Prostate gland (tissue), 2 donors: ENCODE results near the gene CEACAM21. TPM values are rescaled to one million over a fixed set of nuclear protein-coding genes. Genes with fewer than 3 reads are reported as not detected.

ENCODE experiments used
- DNase-seq: peaks from one replicate; pipeline ENCODE4 v3.0.0-alpha.2; 2019; ENCODE audit warnings: low spot score
- H3K27ac ChIP-seq, 2 donors: fragments of 200-600 bp; sonication (generic); 2 replicates each; pipeline ENCODE4 v1.5.1; 2017 to 2019
- H3K27me3 ChIP-seq: fragments of 200-600 bp; sonication (generic); replicated peaks from 2 replicates; pipeline ENCODE4 v1.5.1; 2019; ENCODE audit not compliant: insufficient read depth
- H3K36me3 ChIP-seq, 2 donors: fragments of 200-600 bp; sonication (generic); 1 replicate in 1 of 2; 2 replicates in 1 of 2; pipeline versions ENCODE4 v1.5.1 to v1.8.1; 2017 to 2019
- H3K4me1 ChIP-seq: fragments of 200-600 bp; sonication (generic); replicated peaks from 2 replicates; pipeline ENCODE4 v1.5.1; 2019
- H3K4me3 ChIP-seq, 2 donors: fragments of 200-600 bp; sonication (generic); 2 replicates each; pipeline ENCODE4 v1.5.1; 2017 to 2019
- H3K9me3 ChIP-seq: fragments of 200-600 bp; sonication (generic); 2 replicates; pipeline ENCODE4 v1.5.1; 2017
- CTCF ChIP-seq, 4 experiments: fragments of 200-600 bp in 2 of 4; fragments of 450-650 bp in 2 of 4; sonication (generic) in 2 of 4; IDR thresholded peaks; 1 replicate in 3 of 4; 2 replicates in 1 of 4; pipeline ENCODE4 v1.5.1; 2016 to 2019; ENCODE audit warnings: antibody characterized with exemption in 4 of 4, mild to moderate bottlenecking in 2 of 4, moderate library complexity in 2 of 4
- POLR2A ChIP-seq: fragments of 450-650 bp; IDR thresholded peaks from one replicate; pipeline ENCODE4 v1.6.1; 2016; ENCODE audit warnings: antibody characterized with exemption, mild to moderate bottlenecking
- POLR2AphosphoS5 ChIP-seq: sonication (generic); formaldehyde crosslinking; IDR thresholded peaks from one replicate; pipeline ENCODE4 v1.6.1; 2017; ENCODE audit warnings: antibody characterized with exemption
- WGBS: methylation state at CpG from one replicate; pipeline ENCODE4 v1.1.5; 2018; 5-methylcytosine and 5-hydroxymethylcytosine counted together
- intact Hi-C: fragments of 100-400 bp; cut with DNase I; formaldehyde crosslinking; loops from one replicate; pipeline ENCODE4 v1.14.2; 2022
- total RNA-seq, 2 donors: library from RNA; depleted of rRNA; stranded (reverse); fragments of >200 nt; gene quantifications; one replicate each; pipeline ENCODE4 v1.1.0, GENCODE V29; 2016

Gene CEACAM21
- total RNA-seq, 2 donors from 2014 or later = 1.5 TPM; not detected in 1

DNA sequence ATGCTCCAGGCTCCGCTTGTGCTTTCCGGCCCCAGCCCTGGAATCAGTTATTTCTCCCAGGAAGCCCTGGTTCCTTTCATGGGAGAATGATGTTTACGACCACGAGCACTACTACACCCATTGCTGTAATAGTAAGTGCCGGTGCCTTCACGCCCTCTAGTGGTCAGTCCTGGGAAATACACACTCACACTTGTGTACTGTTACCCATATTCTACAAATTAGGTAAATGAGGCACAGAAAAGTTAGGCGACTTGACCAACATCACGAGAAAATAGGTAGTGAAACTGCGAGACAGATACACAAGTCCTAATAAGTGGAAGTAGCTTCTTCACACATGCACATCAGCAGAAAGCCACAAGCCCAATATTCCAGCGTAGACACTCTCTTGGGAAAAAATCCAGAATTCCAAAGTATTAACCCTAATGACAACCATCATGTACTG, 21.7 kb downstream of the CEACAM21 start:
- H3K4me1 ChIP-seq = no peaks in the 10 kb centered on the region
- no peak overlapping the region for H3K4me3 ChIP-seq
- no peak overlapping the region for H3K27ac ChIP-seq
- 8% methylated on average over 10 of the region's 10 CpGs for WGBS
- no peaks in the 10 kb centered on the region for H3K36me3 ChIP-seq
- intact Hi-C loops = loop anchor here (10.0 kb wide), 1 partner anchor 143 kb away; no protein-coding TSS in a partner anchor
- no peaks in the 10 kb centered on the region for H3K9me3 ChIP-seq
- H3K27me3 ChIP-seq = no peaks in the 10 kb centered on the region
- TF ChIP-seq CTCF (IDR thresholded peaks at IDR 0.05) (peak; percentile 49 to 78 (median 72)), POLR2A (no peak), POLR2AphosphoS5 (no peak)
- DNase-seq = peak; percentile 50

GRCh38 chr19:41599175-41599966, 23.4 kb downstream of the CEACAM21 start:
- WGBS = 35% methylated on average over 6 of the region's 6 CpGs
- no peaks in the 10 kb centered on the region for H3K9me3 ChIP-seq
- intact Hi-C loops = loop anchor here (10.0 kb wide), 1 partner anchor 145 kb away; no protein-coding TSS in a partner anchor
- no peak for DNase-seq
- no peaks in the 10 kb centered on the region for H3K27me3 ChIP-seq
- H3K36me3 ChIP-seq = no peaks in the 10 kb centered on the region
- H3K4me1 ChIP-seq = no peaks in the 10 kb centered on the region
- no peak overlapping the region for H3K4me3 ChIP-seq
- H3K27ac ChIP-seq = no peak overlapping the region
- TF ChIP-seq CTCF (IDR thresholded peaks at IDR 0.05) = no peak

GRCh38 chr19:41601771-41602170, 25.8 kb downstream of the CEACAM21 start:
- Histone ChIP-seq H3K4me3 (no peak overlapping the region), H3K27ac (no peak overlapping the region), H3K4me1 (no peaks in the 10 kb centered on the region), H3K9me3 (no peaks in the 10 kb centered on the region), H3K27me3 (no peaks in the 10 kb centered on the region), H3K36me3 (no peaks in the 10 kb centered on the region)
- DNase-seq = no peak
- 69% methylated on average over 4 of the region's 4 CpGs for WGBS
- intact Hi-C loops = no loop called here
- TF ChIP-seq CTCF (IDR thresholded peaks at IDR 0.05) = no peak
- no peak for TF ChIP-seq POLR2A
- TF ChIP-seq POLR2AphosphoS5 = no peak

DNA sequence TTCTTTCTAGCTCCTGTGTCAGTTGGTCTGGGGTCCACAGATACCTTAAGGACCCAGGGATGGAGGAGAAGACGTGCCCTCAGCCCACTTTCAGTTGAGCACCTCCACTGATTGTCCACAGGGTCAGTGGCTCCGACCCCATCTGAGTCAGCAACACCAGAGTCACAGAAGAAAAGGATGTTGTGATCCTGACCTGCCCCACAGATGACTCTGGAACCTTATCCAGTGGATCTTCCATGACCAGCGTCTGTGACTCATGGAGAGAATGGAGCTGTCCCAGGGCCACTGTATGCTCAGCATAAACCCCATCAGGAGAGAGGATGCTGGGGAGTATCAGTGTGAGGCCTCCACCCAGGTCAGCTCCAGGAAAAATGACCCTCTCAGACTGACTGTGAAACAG, 28.9 kb downstream of the CEACAM21 start:
- no peak overlapping the region for H3K27ac ChIP-seq
- no peaks in the 10 kb centered on the region for H3K9me3 ChIP-seq
- H3K4me1 ChIP-seq = no peaks in the 10 kb centered on the region
- 39% methylated on average over 3 of the region's 3 CpGs for WGBS
- TF ChIP-seq POLR2AphosphoS5 = no peak
- TF ChIP-seq POLR2A = no peak
- no peak for TF ChIP-seq CTCF (IDR thresholded peaks at IDR 0.05)
- no peak for DNase-seq
- H3K36me3 ChIP-seq = no peaks in the 10 kb centered on the region
- intact Hi-C loops = no loop called here
- H3K27me3 ChIP-seq = no peaks in the 10 kb centered on the region
- H3K4me3 ChIP-seq = no peak overlapping the region
